GM12873 (cell line): ENCODE data around the gene DIO3.

Source experiments
- TF ChIP-seq, protein P1 (sequence below): IDR thresholded peaks from 2 replicates; pipeline ENCODE4 v1.5.1; 2012; ENCODE audit warnings: low read depth, mild to moderate bottlenecking, moderate library complexity, low read length, control low read depth; ENCODE audit not compliant: insufficient read depth; ENCODE audit errors: missing control alignments

The DIO3 gene

DNA sequence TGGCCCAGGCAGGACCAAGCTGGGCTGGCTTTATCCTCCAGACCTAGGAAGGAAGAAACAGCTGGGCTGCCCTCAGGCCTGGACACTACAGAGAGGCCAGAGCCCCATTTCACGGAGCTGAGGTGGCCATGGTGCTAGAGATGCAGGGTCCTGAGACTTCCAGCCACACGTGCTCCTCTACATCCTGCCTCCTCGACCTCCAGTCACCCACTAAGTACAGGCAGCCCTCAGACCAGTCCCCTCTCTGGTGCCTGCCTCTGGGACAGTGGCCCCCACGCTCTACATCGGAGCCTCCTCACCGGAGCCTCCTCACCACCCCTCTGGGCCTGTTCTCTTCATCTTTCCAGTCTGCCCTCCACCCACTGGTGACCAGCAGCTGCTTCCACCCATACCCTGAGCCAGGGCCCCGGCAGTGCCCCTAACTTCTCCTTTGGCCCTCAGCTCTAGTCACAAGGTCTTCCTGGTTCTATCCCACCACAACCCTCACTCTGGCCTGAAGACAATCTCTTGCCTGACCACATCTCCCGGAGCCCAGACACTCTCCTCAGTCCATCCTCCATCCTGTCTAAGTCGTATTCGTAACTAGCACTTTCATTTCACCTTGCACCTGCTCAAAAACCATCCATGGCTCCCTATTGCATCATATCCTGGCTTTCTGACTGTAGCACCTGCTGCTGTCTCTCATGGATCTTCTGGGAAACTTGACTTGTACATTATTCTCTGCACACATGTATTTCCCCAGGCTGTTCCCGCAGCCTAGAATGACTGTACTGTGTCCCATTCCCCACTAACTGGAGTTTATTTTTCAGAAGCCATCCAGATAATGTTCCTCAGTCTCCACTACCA, 43.9 kb downstream of the DIO3 start:
- TF ChIP-seq, protein P1, sequence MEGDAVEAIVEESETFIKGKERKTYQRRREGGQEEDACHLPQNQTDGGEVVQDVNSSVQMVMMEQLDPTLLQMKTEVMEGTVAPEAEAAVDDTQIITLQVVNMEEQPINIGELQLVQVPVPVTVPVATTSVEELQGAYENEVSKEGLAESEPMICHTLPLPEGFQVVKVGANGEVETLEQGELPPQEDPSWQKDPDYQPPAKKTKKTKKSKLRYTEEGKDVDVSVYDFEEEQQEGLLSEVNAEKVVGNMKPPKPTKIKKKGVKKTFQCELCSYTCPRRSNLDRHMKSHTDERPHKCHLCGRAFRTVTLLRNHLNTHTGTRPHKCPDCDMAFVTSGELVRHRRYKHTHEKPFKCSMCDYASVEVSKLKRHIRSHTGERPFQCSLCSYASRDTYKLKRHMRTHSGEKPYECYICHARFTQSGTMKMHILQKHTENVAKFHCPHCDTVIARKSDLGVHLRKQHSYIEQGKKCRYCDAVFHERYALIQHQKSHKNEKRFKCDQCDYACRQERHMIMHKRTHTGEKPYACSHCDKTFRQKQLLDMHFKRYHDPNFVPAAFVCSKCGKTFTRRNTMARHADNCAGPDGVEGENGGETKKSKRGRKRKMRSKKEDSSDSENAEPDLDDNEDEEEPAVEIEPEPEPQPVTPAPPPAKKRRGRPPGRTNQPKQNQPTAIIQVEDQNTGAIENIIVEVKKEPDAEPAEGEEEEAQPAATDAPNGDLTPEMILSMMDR = no peak

DNA sequence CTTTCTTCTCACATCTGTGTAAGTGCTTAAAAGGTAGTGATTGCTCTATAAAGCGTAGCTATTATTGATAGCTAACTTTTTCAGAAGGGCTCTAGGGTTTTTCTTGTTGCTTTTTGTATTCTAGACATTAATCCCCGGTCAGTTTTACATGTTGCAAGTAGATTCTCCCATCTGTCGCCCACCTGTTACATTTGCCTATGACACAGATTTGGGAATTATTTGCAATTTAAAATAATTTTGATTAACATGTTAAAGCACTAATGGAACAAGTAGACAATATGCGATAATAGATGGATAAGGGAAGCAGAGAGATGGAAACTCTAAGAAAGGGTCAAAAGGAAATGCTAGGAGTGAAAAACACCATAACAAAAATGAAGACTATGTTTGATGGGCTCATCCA, 44.5 kb downstream of the DIO3 start:
- TF ChIP-seq, protein P1 = no peak
